H1 (cell line): ENCODE measurements around the gene HMCN2. TPM values are rescaled to one million over a fixed set of nuclear protein-coding genes. Genes with fewer than 3 reads are reported as not detected.

Experiments
- CTCF ChIA-PET: fragments of 300-600 bp; sonication (Branson Sonifier 250); formaldehyde crosslinking; loops from one replicate; lab custom pipeline; 2021; ENCODE audit not compliant: partially characterized antibody; lab: Charles Lee
- POLR2A ChIA-PET: fragments of 300-600 bp; sonication (Branson Sonifier 250); formaldehyde crosslinking; loops from one replicate; lab custom pipeline; 2021; ENCODE audit warnings: inconsistent platforms; ENCODE audit not compliant: partially characterized antibody; lab: Charles Lee
- DNase-seq, 2 experiments: peaks; one replicate each; pipeline versions ENCODE4 v3.0.0 to v3.0.0-alpha.2; 2010 to 2022; ENCODE audit warnings: low spot score in 2 of 2, low read depth in 1 of 2, mixed read lengths in 1 of 2
- FAIRE-seq: peaks from 2 replicates; lab custom pipeline; 2011; peaks lifted over from hg19 to GRCh38; lab: Jason Lieb, UNC
- H2AFZ ChIP-seq: 2 replicates; pipeline ENCODE4 v1.8.1; 2012; ENCODE audit warnings: low read length, inconsistent platforms
- H2AK5ac ChIP-seq: 2 replicates; pipeline ENCODE4 v1.6.1; 2013; ENCODE audit warnings: low read depth, low read length
- H2BK120ac ChIP-seq: replicated peaks from 2 replicates; pipeline ENCODE3; 2013; ENCODE audit warnings: low read depth, low read length, inconsistent platforms
- H2BK12ac ChIP-seq: 2 replicates; pipeline ENCODE4 v1.6.1; 2013; ENCODE audit warnings: low read depth, low read length
- H2BK15ac ChIP-seq: 2 replicates; pipeline ENCODE4 v1.6.1; 2013; ENCODE audit warnings: low read length
- H2BK20ac ChIP-seq: 2 replicates; pipeline ENCODE4 v1.6.1; 2013; ENCODE audit warnings: low read length
- H2BK5ac ChIP-seq: 2 replicates; pipeline ENCODE4 v1.6.1; 2013; ENCODE audit warnings: low read depth, low read length
- H3K14ac ChIP-seq: 2 replicates; pipeline ENCODE4 v1.6.1; 2013; ENCODE audit warnings: inconsistent platforms; ENCODE audit not compliant: insufficient read length
- H3K18ac ChIP-seq: 2 replicates; pipeline ENCODE4 v1.6.1; 2013; ENCODE audit warnings: low read length; ENCODE audit errors: extremely low read depth
- H3K23ac ChIP-seq: 2 replicates; pipeline ENCODE4 v1.6.1; 2013; ENCODE audit warnings: inconsistent platforms; ENCODE audit not compliant: insufficient read length
- H3K23me2 ChIP-seq: 2 replicates; pipeline ENCODE4 v1.6.1; 2013; ENCODE audit warnings: low read depth, low read length
- H3K27ac ChIP-seq: 2 replicates; pipeline ENCODE4 v1.6.1; 2011; ENCODE audit warnings: low read depth, low read length, inconsistent platforms
- H3K27me3 ChIP-seq, 4 experiments: replicated peaks in 1 of 4; 1 replicate in 1 of 4; 2 replicates in 3 of 4; pipeline versions ENCODE4 v1.6.1 to v1.8.1; 2011 to 2013; ENCODE audit warnings: low read length in 3 of 4, mild to moderate bottlenecking in 3 of 4, inconsistent platforms in 2 of 4, mixed read lengths in 2 of 4, moderate library complexity in 1 of 4; ENCODE audit not compliant: control insufficient read depth in 3 of 4, insufficient read depth in 3 of 4; ENCODE audit errors: extremely low read depth in 1 of 4
- H3K36me3 ChIP-seq, 4 experiments: 2 replicates each; pipeline versions ENCODE4 v1.6.1 to v1.8.1; 2011 to 2013; ENCODE audit warnings: mild to moderate bottlenecking in 4 of 4, low read length in 3 of 4, moderate library complexity in 2 of 4, control low read depth in 1 of 4, inconsistent platforms in 1 of 4; ENCODE audit not compliant: insufficient read depth in 4 of 4, control insufficient read depth in 2 of 4
- H3K4ac ChIP-seq: replicated peaks from 2 replicates; pipeline ENCODE3; 2013; ENCODE audit warnings: low read length, low read depth, mixed read lengths, inconsistent platforms; ENCODE audit not compliant: insufficient read length
- H3K4me1 ChIP-seq, 4 experiments: replicated peaks in 1 of 4; 1 replicate in 1 of 4; 2 replicates in 3 of 4; pipeline versions ENCODE4 v1.6.1 to v1.8.1; 2011 to 2013; ENCODE audit warnings: low read length in 3 of 4, inconsistent platforms in 2 of 4, mixed read lengths in 1 of 4; ENCODE audit not compliant: insufficient read depth in 4 of 4, control insufficient read depth in 3 of 4
- H3K4me2 ChIP-seq, 2 experiments: 2 replicates each; pipeline versions ENCODE4 v1.6.1 to v1.8.1; 2011 to 2013; ENCODE audit warnings: low read depth in 2 of 2, low read length in 2 of 2, control low read depth in 1 of 2, inconsistent platforms in 1 of 2, mild to moderate bottlenecking in 1 of 2; ENCODE audit not compliant: insufficient read depth in 1 of 2
- H3K4me3 ChIP-seq, 4 experiments: fragments of 200-600, 300-600 bp in 1 of 4; sonication (generic), shearing (Covaris generic), sonication (Bioruptor Twin) in 1 of 4; 2 replicates each; pipeline versions ENCODE4 v1.5.1 to v1.8.1; 2011 to 2016; ENCODE audit warnings: low read length in 4 of 4, low read depth in 3 of 4, control low read depth in 2 of 4, inconsistent platforms in 2 of 4, mild to moderate bottlenecking in 2 of 4, mixed read lengths in 1 of 4, moderate library complexity in 1 of 4; ENCODE audit not compliant: insufficient read depth in 2 of 4; ENCODE audit errors: extremely low read depth in 1 of 4
- H3K56ac ChIP-seq: replicated peaks from 2 replicates; pipeline ENCODE3; 2013; ENCODE audit warnings: low read depth, mild to moderate bottlenecking, mixed read lengths, low read length, inconsistent platforms; ENCODE audit not compliant: insufficient read length
- H3K79me1 ChIP-seq: 2 replicates; pipeline ENCODE4 v1.6.1; 2013; ENCODE audit warnings: low read depth, low read length, control low read depth
- H3K79me2 ChIP-seq, 2 experiments: 2 replicates each; pipeline versions ENCODE4 v1.6.1 to v1.8.1; 2012 to 2013; ENCODE audit warnings: low read length in 2 of 2, mild to moderate bottlenecking in 2 of 2, inconsistent platforms in 1 of 2; ENCODE audit not compliant: insufficient read depth in 2 of 2, control insufficient read depth in 1 of 2
- H3K9ac ChIP-seq, 4 experiments: replicated peaks in 1 of 4; 1 replicate in 1 of 4; 2 replicates in 3 of 4; pipeline versions ENCODE4 v1.6.1 to v1.8.1; 2011 to 2013; ENCODE audit warnings: low read depth in 3 of 4, low read length in 3 of 4, control low read depth in 2 of 4, mild to moderate bottlenecking in 2 of 4, moderate library complexity in 2 of 4, inconsistent platforms in 1 of 4; ENCODE audit errors: extremely low read depth in 1 of 4
- H3K9me3 ChIP-seq, 2 experiments: 2 replicates each; pipeline versions ENCODE4 v1.6.1 to v1.8.1; 2012 to 2013; ENCODE audit warnings: mild to moderate bottlenecking in 2 of 2, moderate library complexity in 2 of 2, control low read depth in 1 of 2, inconsistent platforms in 1 of 2, low read depth in 1 of 2, low read length in 1 of 2, mixed read lengths in 1 of 2; ENCODE audit not compliant: insufficient read depth in 2 of 2
- H4K20me1 ChIP-seq, 2 experiments: replicated peaks in 1 of 2; 2 replicates each; pipeline versions ENCODE3 to v1.8.1; 2011 to 2013; ENCODE audit warnings: inconsistent platforms in 2 of 2, low read length in 2 of 2, mild to moderate bottlenecking in 1 of 2; ENCODE audit not compliant: insufficient read depth in 2 of 2, control insufficient read depth in 1 of 2
- H4K5ac ChIP-seq: 2 replicates; pipeline ENCODE4 v1.6.1; 2013; ENCODE audit warnings: low read length, low read depth, mixed read lengths, inconsistent platforms; ENCODE audit not compliant: insufficient read length
- H4K8ac ChIP-seq: 2 replicates; pipeline ENCODE4 v1.8.0; 2013; ENCODE audit warnings: mild to moderate bottlenecking, moderate library complexity, low read length, inconsistent platforms; ENCODE audit not compliant: insufficient read depth; ENCODE audit errors: extremely low read depth
- H4K91ac ChIP-seq: replicated peaks from 2 replicates; pipeline ENCODE3; 2013; ENCODE audit warnings: low read length, mixed read lengths, inconsistent platforms; ENCODE audit not compliant: insufficient read length
- EGR1 ChIP-seq: IDR thresholded peaks from 2 replicates; pipeline ENCODE4 v1.6.1; 2011; ENCODE audit warnings: low read depth, low read length, borderline replicate concordance
- POU5F1 ChIP-seq: IDR thresholded peaks from 2 replicates; pipeline ENCODE4 v1.6.1; 2011; ENCODE audit warnings: low read depth, mild to moderate bottlenecking, low read length, moderate library complexity
- WGBS, 2 experiments: shearing (Covaris generic) in 1 of 2; methylation state at CpG; one replicate each; pipeline versions ENCODE4 v1.1.6 to v1.1.7; 2013 to 2015; ENCODE audit warnings: low lambda C conversion rate in 2 of 2, mixed read lengths in 2 of 2, inconsistent platforms in 1 of 2, low coverage in 1 of 2, missing lambda C conversion rate in 1 of 2; ENCODE audit not compliant: insufficient replicate concordance in 2 of 2, insufficient coverage in 1 of 2, insufficient read length in 1 of 2; ENCODE audit errors: extremely low coverage in 1 of 2, missing lambda C conversion rate in 1 of 2; 5-methylcytosine and 5-hydroxymethylcytosine counted together
- polyA plus RNA-seq, 7 experiments: library from polyadenylated mRNA; depleted of rRNA in 3 of 7; stranded (reverse) in 5 of 7; unstranded in 2 of 7; fragments of >200 nt in 5 of 7; fragments of 200-250 nt in 2 of 7; gene quantifications; 1 replicate in 5 of 7; 2 replicates in 1 of 7; 4 replicates in 1 of 7; pipeline versions ENCODE4 v1.2.1 to v1.2.3, GENCODE V29; 2011 to 2013; ENCODE audit warnings: missing spikeins in 2 of 7, mixed read lengths in 2 of 7
- small RNA-seq: library from polyadenylated mRNA; stranded (forward); fragments of <200 nt; extraction: miRNeasy Mini kit (QIAGEN cat#:217004); gene quantifications from one replicate; pipeline ENCODE3, GENCODE V24; 2013; ENCODE audit not compliant: insufficient read depth
- total RNA-seq: library from RNA; stranded (reverse); fragmentation: NEBNext Ultra II Directional; extraction: Animal tissue kit (Norgen Biotek cat#: 25700); gene quantifications from 2 replicates; pipeline ENCODE4 v1.2.1, GENCODE V29; 2021

HMCN2 gene
- total and polyA plus RNA-seq, 2 of the 8 experiments (the other 6 are each of a cell fraction or from before 2014, with no cell fraction given): 5.0 to 9.1 TPM

- DNase-seq (no peak), FAIRE-seq (no peak)
- H3K27ac ChIP-seq: no peak overlapping the region
- 81% methylated on average over 10 of the region's 16 CpGs; no CpG with 5 or more reads in 1 of the 2 experiments for WGBS, 2 experiments
- H3K4me1 ChIP-seq: no peaks in the 10 kb centered on the region
- no peaks in the 10 kb centered on the region for H3K79me2 ChIP-seq
- no peak overlapping the region for H2BK12ac ChIP-seq
- H3K4me2 ChIP-seq: no peak overlapping the region
- POLR2A ChIA-PET: interaction anchor here (1.0 to 1.8 kb wide), 3 partner anchors 8 to 13 kb away, joined by 3 to 5 read pairs (median 5); no protein-coding TSS in a partner anchor
- H3K4ac ChIP-seq: no peak overlapping the region
- no peak overlapping the region for H3K23ac ChIP-seq
- peaks cover 0 to 19% (median 3%) of the 10 kb centered on the region in 4 experiments; a peak in 4 of 8 replicates for H3K36me3 ChIP-seq
- peaks cover 2 to 3% of the 10 kb centered on the region in 2 experiments for H4K20me1 ChIP-seq
- no peak overlapping the region for H2BK20ac ChIP-seq
- no peak overlapping the region for H4K91ac ChIP-seq
- no peak overlapping the region for H3K56ac ChIP-seq
- H3K4me3 ChIP-seq: no peak overlapping the region
- no peak overlapping the region for H4K5ac ChIP-seq
- H3K14ac ChIP-seq: no peak overlapping the region
- H3K23me2 ChIP-seq: no peaks in the 10 kb centered on the region
- H3K9ac ChIP-seq: no peak overlapping the region
- H2BK120ac ChIP-seq: no peak overlapping the region
- H3K9me3 ChIP-seq: no peaks in the 10 kb centered on the region
- no peak overlapping the region for H2BK5ac ChIP-seq
- H3K18ac ChIP-seq: no peak overlapping the region
- H3K79me1 ChIP-seq: no peaks in the 10 kb centered on the region; the same call in 1 of the 2 replicates
- no peak overlapping the region for H2AK5ac ChIP-seq
- H3K27me3 ChIP-seq: no peaks in the 10 kb centered on the region
- TF ChIP-seq POU5F1 (no peak), EGR1 (0 out of 2 replicates have a peak, but pooled peaks have one; percentile 22)
- TF ChIP-seq, all 59 proteins: peak for 1
- H2AFZ ChIP-seq: no peak overlapping the region
- H2BK15ac ChIP-seq: no peak overlapping the region
- peak overlapping the region; percentile 15; the same call in 1 of the 2 replicates for H4K8ac ChIP-seq
- CTCF ChIA-PET: interaction anchor here (0.7 to 13.0 kb wide), 7 partner anchors 12 to 1236 kb away, joined by 3 to 136 read pairs (median 3); no protein-coding TSS in a partner anchor
Measured at GRCh38 chr9:130483371-130483971, 217.9 kb downstream of the HMCN2 start.

Small RNA genes within 50 kb of the gene (small RNA-seq; reads per million reads assigned to genes)
- not detected for gene RN7SL665P

Other genes starting within 250 kb of the HMCN2 start
- gene FNBP1, start 222.6 kb upstream of the HMCN2 start, total RNA-seq: 39.7 and 40.9 TPM in 2 replicates
- 6.7 and 7.2 TPM in 2 replicates for gene FNBP1, start 222.6 kb upstream of the HMCN2 start, polyA plus RNA-seq (2011; rRNA removed)
- gene GPR107, start 211.9 kb upstream of the HMCN2 start, total RNA-seq: 28.4 and 30.7 TPM in 2 replicates
- gene GPR107, start 211.9 kb upstream of the HMCN2 start, polyA plus RNA-seq (2011; rRNA removed): 13.5 and 19.3 TPM in 2 replicates
- gene NCS1, start 93.4 kb upstream of the HMCN2 start, total RNA-seq: 42.4 and 47.6 TPM in 2 replicates
- 32.1 and 34.7 TPM in 2 replicates for gene NCS1, start 93.4 kb upstream of the HMCN2 start, polyA plus RNA-seq (2011; rRNA removed)
- gene ASS1, start 179.2 kb downstream of the HMCN2 start, total RNA-seq: 108 and 116 TPM in 2 replicates
- gene ASS1, start 179.2 kb downstream of the HMCN2 start, polyA plus RNA-seq (2011; rRNA removed): 296 and 298 TPM in 2 replicates